Ishikawa (cell line): ENCODE results near the gene PDE7B.

Experiments used
- EP300 ChIP-seq: IDR thresholded peaks from 2 replicates; pipeline ENCODE4 v1.6.1; 2012; ENCODE audit warnings: borderline replicate concordance
- MAX ChIP-seq: IDR thresholded peaks from 2 replicates; pipeline ENCODE4 v1.6.1; 2012
- NFIC ChIP-seq: IDR thresholded peaks from 2 replicates; pipeline ENCODE4 v1.6.1; 2012
- RAD21 ChIP-seq: IDR thresholded peaks from 2 replicates; pipeline ENCODE4 v1.6.1; 2012; ENCODE audit warnings: low read depth
- TCF12 ChIP-seq: IDR thresholded peaks from 2 replicates; pipeline ENCODE4 v1.6.1; 2012; ENCODE audit warnings: low read depth
- TEAD4 ChIP-seq: IDR thresholded peaks from 2 replicates; pipeline ENCODE4 v1.6.1; 2012
- ZBTB7A ChIP-seq: IDR thresholded peaks from 2 replicates; pipeline ENCODE4 v1.6.1; 2012; ENCODE audit warnings: low read depth

GRCh38 chr6:135883536-135883935 is 32.0 kb downstream of the PDE7B start:
- TF ChIP-seq TCF12 (no peak), MAX (no peak), RAD21 (no peak), EP300 (no peak), TEAD4 (no peak), ZBTB7A (no peak), NFIC (no peak)
